Keratinocyte (primary cell): ENCODE data around the gene BRD1. TPM values are rescaled to one million over a fixed set of nuclear protein-coding genes. Genes with fewer than 3 reads are reported as not detected.

Experiments
- DNase-seq: peaks from one replicate; pipeline ENCODE4 v3.0.0-alpha.2; 2011; ENCODE audit warnings: low read depth, missing footprints, low spot score
- FAIRE-seq: peaks from 2 replicates; lab custom pipeline; 2011; peaks lifted over from hg19 to GRCh38; lab: Jason Lieb, UNC
- H2AFZ ChIP-seq: 2 replicates; pipeline ENCODE4 v1.6.0; 2012; ENCODE audit warnings: low read length, control low read depth, inconsistent platforms; ENCODE audit not compliant: control insufficient read depth
- H3K27ac ChIP-seq: 2 replicates; pipeline ENCODE4 v1.5.1; 2011; ENCODE audit warnings: low read length; ENCODE audit not compliant: control insufficient read depth, insufficient read depth
- H3K27me3 ChIP-seq: 3 replicates; pipeline ENCODE4 v1.6.0; 2011; ENCODE audit warnings: low read length; ENCODE audit not compliant: control insufficient read depth, insufficient read depth; ENCODE audit errors: extremely low read depth
- H3K36me3 ChIP-seq, 2 experiments: 2 replicates in 1 of 2; 3 replicates in 1 of 2; pipeline ENCODE4 v1.5.1; 2011; ENCODE audit warnings: low read length in 2 of 2, mild to moderate bottlenecking in 1 of 2; ENCODE audit not compliant: control insufficient read depth in 2 of 2, insufficient read depth in 2 of 2; ENCODE audit errors: extremely low read depth in 1 of 2
- H3K4me1 ChIP-seq: 3 replicates; pipeline ENCODE4 v1.5.1; 2011; ENCODE audit warnings: low read length; ENCODE audit not compliant: control insufficient read depth, insufficient read depth; ENCODE audit errors: extremely low read depth
- H3K4me2 ChIP-seq: 3 replicates; pipeline ENCODE4 v1.6.0; 2011; ENCODE audit warnings: low read depth, low read length; ENCODE audit not compliant: control insufficient read depth, insufficient read depth; ENCODE audit errors: extremely low read depth
- H3K4me3 ChIP-seq, 3 experiments: fragments of 200-600 bp in 1 of 3; sonication (generic) in 1 of 3; 2 replicates in 2 of 3; 3 replicates in 1 of 3; pipeline ENCODE4 v1.5.1; 2011 to 2016; ENCODE audit warnings: low read length in 3 of 3, mild to moderate bottlenecking in 3 of 3, control low read depth in 2 of 3, inconsistent platforms in 1 of 3, low read depth in 1 of 3, mixed read lengths in 1 of 3, mixed run types in 1 of 3, moderate library complexity in 1 of 3; ENCODE audit not compliant: control insufficient read depth in 2 of 3, insufficient read depth in 2 of 3; ENCODE audit errors: extremely low read depth in 1 of 3
- H3K79me2 ChIP-seq: 2 replicates; pipeline ENCODE4 v1.6.0; 2012; ENCODE audit warnings: low read length; ENCODE audit not compliant: control insufficient read depth, insufficient read depth
- H3K9ac ChIP-seq: 3 replicates; pipeline ENCODE4 v1.6.0; 2011; ENCODE audit warnings: low read length; ENCODE audit not compliant: control insufficient read depth, insufficient read depth; ENCODE audit errors: extremely low read depth
- H3K9me1 ChIP-seq: 3 replicates; pipeline ENCODE4 v1.6.0; 2011; ENCODE audit warnings: low read length; ENCODE audit not compliant: control insufficient read depth, insufficient read depth; ENCODE audit errors: extremely low read depth
- H3K9me3 ChIP-seq: 2 replicates; pipeline ENCODE4 v1.5.1; 2012; ENCODE audit warnings: low read depth, low read length; ENCODE audit not compliant: control insufficient read depth
- H4K20me1 ChIP-seq: 3 replicates; pipeline ENCODE4 v1.6.0; 2011; ENCODE audit warnings: low read length; ENCODE audit not compliant: control insufficient read depth, insufficient read depth; ENCODE audit errors: extremely low read depth
- CTCF ChIP-seq, 3 experiments: IDR thresholded peaks in 1 of 3; conservative IDR thresholded peaks in 1 of 3; optimal IDR thresholded peaks in 1 of 3; 2 replicates in 2 of 3; 3 replicates in 1 of 3; pipeline versions ENCODE3 to v1.5.1; 2011; ENCODE audit warnings: low read length in 3 of 3, mild to moderate bottlenecking in 3 of 3, moderate library complexity in 2 of 3, control low read depth in 1 of 3, inconsistent platforms in 1 of 3; ENCODE audit not compliant: insufficient read depth in 2 of 3; ENCODE audit errors: extremely low read depth in 1 of 3
- EZH2 ChIP-seq: IDR thresholded peaks from one replicate; pipeline ENCODE4 v1.6.1; 2012; ENCODE audit warnings: inconsistent platforms, mild to moderate bottlenecking, low read length, moderate library complexity
- dilution Hi-C: fragments of 300-500 bp; cut with MboI; formaldehyde crosslinking; loops from one replicate; pipeline ENCODE4 v1.7.0; 2020; ENCODE audit warnings: low sequenced_read_pairs; ENCODE audit not compliant: extremely low pct_ligation_motif_present
- polyA plus RNA-seq, 5 experiments: library from polyadenylated mRNA; depleted of rRNA in 3 of 5; stranded (reverse) in 3 of 5; stranded (forward) in 1 of 5; unstranded in 1 of 5; fragments of >200 nt; gene quantifications; 1 replicate in 1 of 5; 2 replicates in 3 of 5; 3 replicates in 1 of 5; pipeline versions ENCODE4 v1.2.1 to v1.2.3, GENCODE V29; 2011 to 2012; ENCODE audit warnings: missing spikeins in 2 of 5, low read depth in 1 of 5, low replicate concordance in 1 of 5

The BRD1 gene
- polyA plus RNA-seq, 1 donor (not counting 4 experiments of a cell fraction or from before 2014, with no cell fraction given), result 4.3 TPM

GRCh38 chr22:49727881-49728569 lies 99.6 kb downstream of the BRD1 start:
- H3K27me3 ChIP-seq, result peaks cover 17% of the 10 kb centered on the region

GRCh38 chr22:49727191-49727880 lies 100.3 kb downstream of the BRD1 start:
- Histone ChIP-seq H3K36me3 (no peaks in the 10 kb centered on the region), H3K9me3 (no peaks in the 10 kb centered on the region), H3K9me1 (no peaks in the 10 kb centered on the region), H3K27me3 (peaks cover 17% of the 10 kb centered on the region), H3K4me3 (no peak overlapping the region), H3K27ac (no peak overlapping the region), H2AFZ (no peak overlapping the region), H3K4me2 (no peak overlapping the region), H3K9ac (no peak overlapping the region), H3K79me2 (no peaks in the 10 kb centered on the region), H3K4me1 (no peaks in the 10 kb centered on the region), H4K20me1 (no peaks in the 10 kb centered on the region)
- no peak for DNase-seq
- FAIRE-seq, result no peak
- dilution Hi-C loops, result no loop called here
- TF ChIP-seq EZH2 (no peak), CTCF (optimal IDR thresholded peaks at IDR 0.05 in 1 of 3, IDR thresholded peaks at IDR 0.05 in 1 of 3, conservative IDR thresholded peaks at IDR 0.05 in 1 of 3; ENCODE audit: extremely low read depth in 1 of 3, insufficient read depth in 2 of 3, low read length in 3 of 3) (no peak)

More at GRCh38 chr22:49727881-49728569, 99.6 kb downstream of the BRD1 start:
- dilution Hi-C loops, result no loop called here
- Histone ChIP-seq H4K20me1 (no peaks in the 10 kb centered on the region), H3K4me3 (no peak overlapping the region), H3K27ac (no peak overlapping the region), H3K9me1 (no peaks in the 10 kb centered on the region), H3K9ac (no peak overlapping the region), H3K79me2 (no peaks in the 10 kb centered on the region), H3K36me3 (no peaks in the 10 kb centered on the region), H3K4me1 (no peaks in the 10 kb centered on the region), H3K4me2 (no peak overlapping the region), H3K9me3 (no peaks in the 10 kb centered on the region), H2AFZ (no peak overlapping the region)
- FAIRE-seq (no peak), DNase-seq (no peak)
- no peak for TF ChIP-seq EZH2
- TF ChIP-seq CTCF (optimal IDR thresholded peaks at IDR 0.05 in 1 of 3, IDR thresholded peaks at IDR 0.05 in 1 of 3, conservative IDR thresholded peaks at IDR 0.05 in 1 of 3; ENCODE audit: extremely low read depth in 1 of 3, insufficient read depth in 2 of 3, low read length in 3 of 3), result no peak
